ENCODE measurements around the gene LRBA. TPM values are rescaled to one million over a fixed set of nuclear protein-coding genes. Genes with fewer than 3 reads are reported as not detected.

Gene LRBA
- total RNA-seq, 3 donors from 2014 or later: 52.0 to 68.5 (median 63.6) TPM

- H3K4me1 Mint-ChIP-seq (ENCODE audit: low read depth): peaks cover 2% of the 10 kb centered on the region
- no peak overlapping the region for H3K4me3 Mint-ChIP-seq
- peaks cover 23% of the 10 kb centered on the region for H3K36me3 Mint-ChIP-seq (ENCODE audit: insufficient read depth)
Observed at GRCh38 chr4:150501983-150502382, 513.1 kb downstream of the LRBA start.

GRCh38 chr4:150501009-150501727 is 513.9 kb downstream of the LRBA start:
- Mint-ChIP-seq H3K9me3 (peaks cover 9% of the 10 kb centered on the region), H3K36me3 (ENCODE audit: insufficient read depth) (peaks cover 23% of the 10 kb centered on the region), H3K4me3 (no peak overlapping the region), H3K27me3 (ENCODE audit: low read depth) (no peaks in the 10 kb centered on the region), H3K4me1 (ENCODE audit: low read depth) (peaks cover 2% of the 10 kb centered on the region)
- DNase-seq: no peak
- ATAC-seq: no peak

More at GRCh38 chr4:150501983-150502382, 513.1 kb downstream of the LRBA start:
- H3K9me3 Mint-ChIP-seq: peaks cover 9% of the 10 kb centered on the region
- no peak for ATAC-seq
- DNase-seq: no peak
- no peaks in the 10 kb centered on the region for H3K27me3 Mint-ChIP-seq (ENCODE audit: low read depth)

GRCh38 chr4:150497612-150498011 is 517.5 kb downstream of the LRBA start:
- peaks cover 11% of the 10 kb centered on the region for H3K36me3 Mint-ChIP-seq (ENCODE audit: insufficient read depth)
- no peaks in the 10 kb centered on the region for H3K9me3 Mint-ChIP-seq
- peaks cover 3% of the 10 kb centered on the region for H3K4me1 Mint-ChIP-seq (ENCODE audit: low read depth)
- H3K4me3 Mint-ChIP-seq: no peak overlapping the region
- DNase-seq (no peak), ATAC-seq (no peak)
- no peaks in the 10 kb centered on the region for H3K27me3 Mint-ChIP-seq (ENCODE audit: low read depth)

GRCh38 chr4:150495550-150495949 is 519.5 kb downstream of the LRBA start:
- H3K27me3 Mint-ChIP-seq (ENCODE audit: low read depth): no peaks in the 10 kb centered on the region

GRCh38 chr4:150493851-150494250 is 521.2 kb downstream of the LRBA start:
- Mint-ChIP-seq H3K4me3 (no peak overlapping the region), H3K9me3 (no peaks in the 10 kb centered on the region), H3K4me1 (ENCODE audit: low read depth) (peaks cover 2% of the 10 kb centered on the region), H3K36me3 (ENCODE audit: insufficient read depth) (peaks cover 13% of the 10 kb centered on the region), H3K27me3 (ENCODE audit: low read depth) (no peaks in the 10 kb centered on the region)
- ATAC-seq: no peak
- no peak for DNase-seq

More at GRCh38 chr4:150495550-150495949, 519.5 kb downstream of the LRBA start:
- ATAC-seq (no peak), DNase-seq (no peak)
- H3K36me3 Mint-ChIP-seq (ENCODE audit: insufficient read depth): peaks cover 5% of the 10 kb centered on the region
- H3K4me3 Mint-ChIP-seq: no peak overlapping the region
- peaks cover 2% of the 10 kb centered on the region for H3K4me1 Mint-ChIP-seq (ENCODE audit: low read depth)
- no peaks in the 10 kb centered on the region for H3K9me3 Mint-ChIP-seq

- no peak for DNase-seq
- ATAC-seq: no peak
- no peaks in the 10 kb centered on the region for H3K9me3 Mint-ChIP-seq
- H3K36me3 Mint-ChIP-seq (ENCODE audit: insufficient read depth): peaks cover 18% of the 10 kb centered on the region
- no peaks in the 10 kb centered on the region for H3K27me3 Mint-ChIP-seq (ENCODE audit: low read depth)
- H3K4me3 Mint-ChIP-seq: no peak overlapping the region
- peaks cover 2% of the 10 kb centered on the region for H3K4me1 Mint-ChIP-seq (ENCODE audit: low read depth)
Observed at GRCh38 chr4:150491132-150492049, 523.7 kb downstream of the LRBA start.

GRCh38 chr4:150482581-150482980 is 532.5 kb downstream of the LRBA start:
- DNase-seq (no peak), ATAC-seq (no peak)
- H3K9me3 Mint-ChIP-seq: no peaks in the 10 kb centered on the region
- H3K36me3 Mint-ChIP-seq (ENCODE audit: insufficient read depth): peaks cover 33% of the 10 kb centered on the region
- no peaks in the 10 kb centered on the region for H3K4me1 Mint-ChIP-seq (ENCODE audit: low read depth)
- H3K4me3 Mint-ChIP-seq: no peak overlapping the region
- no peaks in the 10 kb centered on the region for H3K27me3 Mint-ChIP-seq (ENCODE audit: low read depth)

- no peak for ATAC-seq
Observed at GRCh38 chr4:150479657-150480056, 535.4 kb downstream of the LRBA start.

GRCh38 chr4:150477869-150478268 is 537.2 kb downstream of the LRBA start:
- Mint-ChIP-seq H3K36me3 (ENCODE audit: insufficient read depth) (peaks cover 44% of the 10 kb centered on the region), H3K9me3 (no peaks in the 10 kb centered on the region), H3K4me1 (ENCODE audit: low read depth) (no peaks in the 10 kb centered on the region), H3K4me3 (no peak overlapping the region), H3K27me3 (ENCODE audit: low read depth) (no peaks in the 10 kb centered on the region)
- DNase-seq (no peak), ATAC-seq (no peak)

More at GRCh38 chr4:150479657-150480056, 535.4 kb downstream of the LRBA start:
- Mint-ChIP-seq H3K27me3 (ENCODE audit: low read depth) (no peaks in the 10 kb centered on the region), H3K4me3 (no peak overlapping the region), H3K36me3 (ENCODE audit: insufficient read depth) (peaks cover 36% of the 10 kb centered on the region), H3K4me1 (ENCODE audit: low read depth) (no peaks in the 10 kb centered on the region), H3K9me3 (no peaks in the 10 kb centered on the region)
- no peak for DNase-seq

GRCh38 chr4:150476776-150477175 is 538.3 kb downstream of the LRBA start:
- Mint-ChIP-seq H3K4me1 (ENCODE audit: low read depth) (no peaks in the 10 kb centered on the region), H3K9me3 (no peaks in the 10 kb centered on the region), H3K4me3 (no peak overlapping the region), H3K27me3 (ENCODE audit: low read depth) (no peaks in the 10 kb centered on the region), H3K36me3 (ENCODE audit: insufficient read depth) (peaks cover 45% of the 10 kb centered on the region)
- DNase-seq: no peak
- ATAC-seq: no peak

- Mint-ChIP-seq H3K4me1 (ENCODE audit: low read depth) (no peaks in the 10 kb centered on the region), H3K36me3 (ENCODE audit: insufficient read depth) (peaks cover 46% of the 10 kb centered on the region)
- ATAC-seq: no peak
Observed at GRCh38 chr4:150475763-150476162, 539.3 kb downstream of the LRBA start.

GRCh38 chr4:150464523-150464922 is 550.6 kb downstream of the LRBA start:
- DNase-seq (no peak), ATAC-seq (no peak)
- no peaks in the 10 kb centered on the region for H3K27me3 Mint-ChIP-seq (ENCODE audit: low read depth)
- H3K4me3 Mint-ChIP-seq: no peak overlapping the region
- peaks cover 60% of the 10 kb centered on the region for H3K36me3 Mint-ChIP-seq (ENCODE audit: insufficient read depth)
- no peaks in the 10 kb centered on the region for H3K9me3 Mint-ChIP-seq
- H3K4me1 Mint-ChIP-seq (ENCODE audit: low read depth): no peaks in the 10 kb centered on the region

More at GRCh38 chr4:150475763-150476162, 539.3 kb downstream of the LRBA start:
- no peak overlapping the region for H3K4me3 Mint-ChIP-seq
- H3K27me3 Mint-ChIP-seq (ENCODE audit: low read depth): no peaks in the 10 kb centered on the region
- no peak for DNase-seq
- H3K9me3 Mint-ChIP-seq: no peaks in the 10 kb centered on the region

- Mint-ChIP-seq H3K27me3 (ENCODE audit: low read depth) (no peaks in the 10 kb centered on the region), H3K9me3 (no peaks in the 10 kb centered on the region), H3K36me3 (ENCODE audit: insufficient read depth) (peaks cover 56% of the 10 kb centered on the region), H3K4me3 (no peak overlapping the region), H3K4me1 (ENCODE audit: low read depth) (no peaks in the 10 kb centered on the region)
- no peak for ATAC-seq
- DNase-seq: no peak
Observed at GRCh38 chr4:150462743-150463142, 552.3 kb downstream of the LRBA start.

GRCh38 chr4:150461957-150462356 is 553.1 kb downstream of the LRBA start:
- Mint-ChIP-seq H3K36me3 (ENCODE audit: insufficient read depth) (peaks cover 52% of the 10 kb centered on the region), H3K4me3 (no peak overlapping the region), H3K9me3 (no peaks in the 10 kb centered on the region), H3K27me3 (ENCODE audit: low read depth) (no peaks in the 10 kb centered on the region), H3K4me1 (ENCODE audit: low read depth) (no peaks in the 10 kb centered on the region)
- ATAC-seq (no peak), DNase-seq (no peak)

All from activated T-cell treated with anti-CD3 and anti-CD28 coated beads, Interleukin-2, amount 50 U/mL, for 4 hours (primary cell).